K562 (cell line): ENCODE data around the gene UFC1. TPM values are rescaled to one million over a fixed set of nuclear protein-coding genes. Genes with fewer than 3 reads are reported as not detected.

ENCODE experiments used
- DLX4 ChIP-seq: fragments of 250-450 bp; sonication (Bioruptor Pico); IDR thresholded peaks from 2 replicates; pipeline ENCODE4 v1.6.1; 2021; ENCODE audit warnings: mild to moderate bottlenecking
- ESRRB ChIP-seq: fragments of 250-450 bp; sonication (Bioruptor Pico); IDR thresholded peaks from 2 replicates; pipeline ENCODE4 v1.5.0; 2020; ENCODE audit warnings: mild to moderate bottlenecking, moderate library complexity, borderline replicate concordance
- HDGF ChIP-seq: fragments of 450-650 bp; IDR thresholded peaks from 2 replicates; pipeline ENCODE4 v1.6.1; 2016
- JUN ChIP-seq, 2 experiments: sonication (generic) in 1 of 2; formaldehyde crosslinking in 1 of 2; IDR thresholded peaks; 2 replicates each; pipeline versions ENCODE4 v1.6.1 to v1.8.0; 2012 to 2022; ENCODE audit warnings: borderline replicate concordance in 2 of 2, mild to moderate bottlenecking in 2 of 2, improper control_type of control experiment in 1 of 2, low read depth in 1 of 2, low read length in 1 of 2, missing genetic modification reagents in 1 of 2
- KDM5B ChIP-seq: fragments of 200-600 bp; sonication (generic); IDR thresholded peaks from 2 replicates; pipeline ENCODE4 v1.6.1; 2012; ENCODE audit warnings: low read depth, mild to moderate bottlenecking, moderate library complexity, low read length, control low read depth, inconsistent platforms; ENCODE audit not compliant: insufficient replicate concordance
- MLLT1 ChIP-seq, 2 experiments: fragments of 450-650 bp; IDR thresholded peaks; 2 replicates each; pipeline ENCODE4 v1.6.1; 2016
- MTA1 ChIP-seq: fragments of 450-650 bp; IDR thresholded peaks from 2 replicates; pipeline ENCODE4 v1.6.1; 2017; ENCODE audit warnings: borderline replicate concordance
- NFXL1 ChIP-seq: fragments of 450-650 bp; formaldehyde crosslinking; IDR thresholded peaks from 2 replicates; pipeline ENCODE4 v1.4.0; 2021; ENCODE audit warnings: mild to moderate bottlenecking
- NR4A1 ChIP-seq, 2 experiments: fragments of 250-450 bp in 1 of 2; fragments of 450-650 bp in 1 of 2; sonication (Bioruptor Pico) in 1 of 2; IDR thresholded peaks; 2 replicates each; pipeline versions ENCODE4 v1.4.0 to v1.6.1; 2016 to 2020; ENCODE audit warnings: mild to moderate bottlenecking in 2 of 2, missing compliant biosample characterization in 1 of 2, missing genetic modification characterization in 1 of 2, moderate library complexity in 1 of 2
- SMARCB1 ChIP-seq: IDR thresholded peaks from 2 replicates; pipeline ENCODE4 v1.6.1; 2011; ENCODE audit warnings: improper control_type of control experiment, low read depth; ENCODE audit not compliant: insufficient read length
- STAG1 ChIP-seq: sonication (generic); formaldehyde crosslinking; IDR thresholded peaks from 2 replicates; pipeline ENCODE4 v1.5.0; 2020; ENCODE audit warnings: missing genetic modification reagents, borderline replicate concordance
- TRIM24 ChIP-seq, 2 experiments: fragments of 450-650 bp; IDR thresholded peaks; 2 replicates each; pipeline ENCODE4 v1.6.1; 2016
- ZBTB1 ChIP-seq: sonication (generic); formaldehyde crosslinking; IDR thresholded peaks from 2 replicates; pipeline ENCODE4 v1.8.1; 2023; ENCODE audit warnings: missing genetic modification reagents, low read depth, mild to moderate bottlenecking, borderline replicate concordance
- ZBTB7A ChIP-seq: IDR thresholded peaks from 2 replicates; pipeline ENCODE4 v1.6.1; 2011; ENCODE audit warnings: low read depth, mild to moderate bottlenecking, low read length, moderate library complexity, borderline replicate concordance; ENCODE audit not compliant: control insufficient read depth
- ZKSCAN3 ChIP-seq: fragments of 250-450 bp; sonication (Bioruptor Pico); IDR thresholded peaks from 2 replicates; pipeline ENCODE4 v1.4.0; 2020
- ZKSCAN8 ChIP-seq: fragments of 200-800 bp; sonication (Bioruptor generic); IDR thresholded peaks from 2 replicates; pipeline ENCODE4 v1.6.1; 2016; ENCODE audit warnings: missing genetic modification characterization, missing compliant biosample characterization
- ZNF121 ChIP-seq: sonication (generic); formaldehyde crosslinking; conservative IDR thresholded peaks from 2 replicates; pipeline ENCODE4 v1.8.0; 2022; ENCODE audit warnings: missing genetic modification reagents
- ZNF274 ChIP-seq: IDR thresholded peaks from 2 replicates; pipeline ENCODE4 v1.6.1; 2011; ENCODE audit warnings: low read depth, mild to moderate bottlenecking, low read length, moderate library complexity, borderline replicate concordance
- ZNF512 ChIP-seq: IDR thresholded peaks from 2 replicates; pipeline ENCODE4 v1.6.1; 2016; ENCODE audit warnings: missing genetic modification characterization, missing compliant biosample characterization
- ZNF584 ChIP-seq: fragments of 200-800 bp; sonication (Bioruptor generic); IDR thresholded peaks from 2 replicates; pipeline ENCODE4 v1.6.1; 2016; ENCODE audit warnings: low read depth, mild to moderate bottlenecking, missing genetic modification characterization, missing compliant biosample characterization
- ZSCAN29 ChIP-seq: fragments of 450-650 bp; IDR thresholded peaks from 2 replicates; pipeline ENCODE4 v1.6.1; 2017
- polyA plus RNA-seq, 8 experiments: library from polyadenylated mRNA; depleted of rRNA in 4 of 8; stranded (reverse) in 5 of 8; unstranded in 3 of 8; fragments of >200 nt; fragmentation: Nextera tagmentation in 2 of 8; fragmentation: Illumina TruSeq in 1 of 8; extraction: Ambion mirVana in 2 of 8; extraction: Trizol in 1 of 8; gene quantifications; 2 replicates each; pipeline versions ENCODE4 v1.2.1 to v1.2.3, GENCODE V29; 2011 to 2014; ENCODE audit warnings: inconsistent platforms in 1 of 8, missing spikeins in 1 of 8
- total RNA-seq, 7 experiments: library from RNA; depleted of rRNA in 6 of 7; stranded (reverse); fragments of >200 nt in 6 of 7; fragmentation: Illumina TruSeq in 2 of 7; extraction: Trizol in 2 of 7; gene quantifications; 2 replicates each; pipeline versions ENCODE4 v1.2.1 to v1.2.3, GENCODE V29; 2011 to 2021; ENCODE audit warnings: low replicate concordance in 1 of 7

The UFC1 gene
- total and polyA plus RNA-seq, 9 of the 15 experiments (the other 6 are each of a cell fraction or from before 2014, with no cell fraction given): 92.8 to 220 (median 161) TPM

- TF ChIP-seq STAG1 (no peak), SMARCB1 (no peak), MLLT1 (IDR thresholded peaks at IDR 0.05) (no peak), ZNF274 (no peak), TRIM24 (IDR thresholded peaks at IDR 0.05) (no peak), ZNF584 (CRISPR knock-in tag) (no peak), ZBTB1 (CRISPR knock-in tag) (no peak), NR4A1 (CRISPR knock-in tag; IDR thresholded peaks at IDR 0.05) (no peak), NR4A1 (tag; IDR thresholded peaks at IDR 0.05) (peak; percentile 58; the same call in 1 of the 2 replicates), ZSCAN29 (no peak), ZKSCAN3 (CRISPR knock-in tag) (no peak), ZNF121 (CRISPR knock-in tag) (no peak), MTA1 (no peak), ESRRB (CRISPR knock-in tag) (no peak), JUN (IDR thresholded peaks at IDR 0.05; ENCODE audit: borderline replicate concordance, low read depth, low read length) (no peak), JUN (CRISPR knock-in tag; IDR thresholded peaks at IDR 0.05; ENCODE audit: borderline replicate concordance) (peak; percentile 24; the same call in 1 of the 2 replicates), HDGF (0 out of 2 replicates have a peak, but pooled peaks have one; percentile 72), DLX4 (no peak), KDM5B (peak; percentile 45), NFXL1 (CRISPR knock-in tag) (no peak), ZKSCAN8 (CRISPR knock-in tag) (no peak), ZBTB7A (peak; percentile 52; the same call in 1 of the 2 replicates), ZNF512 (tag) (no peak)
Measured at GRCh38 chr1:161166669-161167548, 13.1 kb downstream of the UFC1 start (continued).
